ENCODE results near the gene MAML3. TPM values are rescaled to one million over a fixed set of nuclear protein-coding genes. Genes with fewer than 3 reads are reported as not detected.

Gene MAML3
- total and polyA plus RNA-seq, 12 donors = 1.1 to 4.6 (median 2.6) TPM

GRCh38 chr4:140094438-140095420 is 59.3 kb downstream of the MAML3 start:
- DNase-seq (peak; percentile 61 to 66), ATAC-seq (peak; percentile 36 to 72 (median 52))
- intact Hi-C loops (cut with DNase I) = loop anchor here in 6 of 10 donors (2.0 to 5.0 kb wide), 5 partner anchors 42 to 158 kb away; partner anchors contain the start of gene MAML3 (in 5 of the 6)
- peaks cover 15 to 93% (median 84%) of the 10 kb centered on the region in 9 donors for H3K4me1 ChIP-seq
- H3K27ac ChIP-seq = peak overlapping the region; percentile 17 to 92 (median 82)
- no peaks in the 10 kb centered on the region for H3K9me3 ChIP-seq
- H3K36me3 ChIP-seq = no peaks in the 10 kb centered on the region
- H3K4me3 ChIP-seq = peak overlapping the region in 5 of 10 donors; percentile 13 to 27 (median 23)
- H3K27me3 ChIP-seq = no peaks in the 10 kb centered on the region
- no peak for TF ChIP-seq CTCF (IDR thresholded peaks at IDR 0.05)
- 46 to 55% methylated on average over 17 of the region's 17 CpGs for WGBS, 2 donors

- ATAC-seq = peak; percentile 13 to 73 (median 42)
- H3K4me3 ChIP-seq = peak overlapping the region; percentile 6 to 57 (median 42)
- TF ChIP-seq CTCF (IDR thresholded peaks at IDR 0.05) = no peak
- DNase-seq = peak; percentile 45 to 57
- intact Hi-C loops (cut with DNase I) = loop anchor here in 6 of 10 donors (1.0 to 5.0 kb wide), 5 partner anchors 45 to 160 kb away; partner anchors contain the start of gene MAML3 (in 3 of the 6)
- peaks cover 15 to 75% (median 59%) of the 10 kb centered on the region in 9 donors for H3K4me1 ChIP-seq
- WGBS, 2 donors = 25% methylated on average over 23 of the region's 23 CpGs
- H3K27me3 ChIP-seq = no peaks in the 10 kb centered on the region
- no peaks in the 10 kb centered on the region for H3K36me3 ChIP-seq
- no peaks in the 10 kb centered on the region for H3K9me3 ChIP-seq
- H3K27ac ChIP-seq = peak overlapping the region; percentile 12 to 92 (median 82)
These were observed 61.7 kb downstream of the MAML3 start for GRCh38 chr4:140092094-140092851.

GRCh38 chr4:140091305-140091704 is 62.7 kb downstream of the MAML3 start:
- Histone ChIP-seq H3K9me3 (no peaks in the 10 kb centered on the region), H3K27me3 (no peaks in the 10 kb centered on the region), H3K4me1 (peaks cover 15 to 66% (median 50%) of the 10 kb centered on the region in 9 donors), H3K27ac (peak overlapping the region in 2 of 10 donors; percentile 2 to 92), H3K4me3 (no peak overlapping the region), H3K36me3 (no peaks in the 10 kb centered on the region)
- no peak for TF ChIP-seq CTCF (IDR thresholded peaks at IDR 0.05)
- ATAC-seq (no peak), DNase-seq (no peak)
- intact Hi-C loops (cut with DNase I) = loop anchor here in 4 of 10 donors (5.0 kb wide), 3 partner anchors 44 to 161 kb away; partner anchors contain the start of gene MAML3 (in 3 of the 4)

Measured in heart right ventricle (tissue), 16 donors.